BJ (cell line): ENCODE measurements around the gene MAD2L1BP. TPM values are rescaled to one million over a fixed set of nuclear protein-coding genes. Genes with fewer than 3 reads are reported as not detected.
A peak's percentile ranks its signal among the peaks of the same experiment; 100 is the strongest.

Experiments used
- CTCF ChIA-PET: fragments of 350-600 bp; formaldehyde crosslinking; extraction: SDS; loops from one replicate; lab custom pipeline; 2021; ENCODE audit warnings: antibody characterized with exemption, inconsistent platforms; lab: Yijun Ruan, JAX
- POLR2A ChIA-PET: fragments of 300-600 bp; sonication (Branson Sonifier 250); formaldehyde crosslinking; extraction: SDS; loops from one replicate; lab custom pipeline; 2021; ENCODE audit warnings: antibody characterized with exemption; lab: Charles Lee
- DNase-seq: peaks from one replicate; pipeline ENCODE4 v3.0.0-alpha.2; 2011; ENCODE audit warnings: low read depth
- H3K27me3 ChIP-seq: 2 replicates; pipeline ENCODE4 v1.6.0; 2011; ENCODE audit warnings: low read length; ENCODE audit not compliant: control insufficient read depth, insufficient read depth
- H3K36me3 ChIP-seq: 2 replicates; pipeline ENCODE4 v1.5.1; 2011; ENCODE audit warnings: low read length; ENCODE audit not compliant: control insufficient read depth, insufficient read depth
- H3K4me3 ChIP-seq: 2 replicates; pipeline ENCODE4 v1.5.1; 2011; ENCODE audit warnings: low read depth, mild to moderate bottlenecking, control low read depth, low read length
- polyA plus RNA-seq: library from polyadenylated mRNA; depleted of rRNA; stranded (reverse); fragments of >200 nt; gene quantifications from 2 replicates; pipeline ENCODE4 v1.2.3, GENCODE V29; 2011
- TF ChIP-seq, protein P1 (sequence below): IDR thresholded peaks from 2 replicates; pipeline ENCODE4 v1.5.1; 2011; ENCODE audit warnings: low read depth, mild to moderate bottlenecking, control low read depth, inconsistent platforms, low read length, moderate library complexity; ENCODE audit not compliant: insufficient read depth

Gene MAD2L1BP
- polyA plus RNA-seq, 1 experiment, result 39.3 TPM

DNA sequence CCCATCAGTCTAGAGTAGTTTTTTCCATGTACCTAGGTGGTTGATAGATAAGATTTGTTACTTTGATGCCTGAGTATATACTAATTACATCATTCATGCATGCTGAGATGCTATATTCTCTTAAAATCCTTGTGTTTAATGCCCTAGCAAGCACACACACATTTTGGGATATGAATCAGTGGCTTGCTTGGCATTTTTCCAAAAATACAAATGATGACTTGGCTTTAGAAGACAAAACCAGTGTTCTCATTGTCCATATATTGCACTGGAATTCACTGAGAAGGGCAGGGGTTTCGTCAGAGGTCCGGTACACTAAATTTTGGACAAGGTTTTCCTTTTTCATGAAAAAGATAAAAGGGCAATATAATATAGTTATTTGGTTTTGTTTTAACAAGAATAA lies 31.5 kb upstream of the MAD2L1BP start:
- CTCF ChIA-PET, result interaction anchor here (0.7 kb wide), 1 partner anchor 173 kb away, joined by 3 read pairs; no protein-coding TSS in a partner anchor
- no peaks in the 10 kb centered on the region for H3K27me3 ChIP-seq
- TF ChIP-seq, protein P1, sequence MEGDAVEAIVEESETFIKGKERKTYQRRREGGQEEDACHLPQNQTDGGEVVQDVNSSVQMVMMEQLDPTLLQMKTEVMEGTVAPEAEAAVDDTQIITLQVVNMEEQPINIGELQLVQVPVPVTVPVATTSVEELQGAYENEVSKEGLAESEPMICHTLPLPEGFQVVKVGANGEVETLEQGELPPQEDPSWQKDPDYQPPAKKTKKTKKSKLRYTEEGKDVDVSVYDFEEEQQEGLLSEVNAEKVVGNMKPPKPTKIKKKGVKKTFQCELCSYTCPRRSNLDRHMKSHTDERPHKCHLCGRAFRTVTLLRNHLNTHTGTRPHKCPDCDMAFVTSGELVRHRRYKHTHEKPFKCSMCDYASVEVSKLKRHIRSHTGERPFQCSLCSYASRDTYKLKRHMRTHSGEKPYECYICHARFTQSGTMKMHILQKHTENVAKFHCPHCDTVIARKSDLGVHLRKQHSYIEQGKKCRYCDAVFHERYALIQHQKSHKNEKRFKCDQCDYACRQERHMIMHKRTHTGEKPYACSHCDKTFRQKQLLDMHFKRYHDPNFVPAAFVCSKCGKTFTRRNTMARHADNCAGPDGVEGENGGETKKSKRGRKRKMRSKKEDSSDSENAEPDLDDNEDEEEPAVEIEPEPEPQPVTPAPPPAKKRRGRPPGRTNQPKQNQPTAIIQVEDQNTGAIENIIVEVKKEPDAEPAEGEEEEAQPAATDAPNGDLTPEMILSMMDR, result no peak
- peaks cover 3% of the 10 kb centered on the region; the same call in 1 of the 2 replicates for H3K36me3 ChIP-seq
- no peak for DNase-seq
- no peak overlapping the region for H3K4me3 ChIP-seq
- POLR2A ChIA-PET, result no interaction called here

DNA sequence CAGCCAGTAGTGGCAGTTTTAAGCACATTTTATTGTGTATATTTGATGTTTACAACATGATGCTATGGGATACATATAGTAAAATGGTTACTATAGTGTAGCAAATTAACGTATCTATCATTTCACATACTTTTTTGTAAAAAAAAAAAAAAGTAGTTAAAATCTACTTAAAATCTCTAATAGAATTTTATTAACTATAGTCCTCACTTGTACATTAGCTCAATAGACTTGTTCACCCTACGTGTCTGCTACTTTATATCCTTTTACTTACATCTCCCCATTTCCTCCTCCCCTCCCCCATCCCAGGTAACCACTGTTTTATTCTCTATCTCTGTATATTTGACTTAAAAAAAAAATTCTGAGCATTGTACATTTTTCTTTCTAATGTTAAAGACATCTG lies 29.6 kb upstream of the MAD2L1BP start:
- Histone ChIP-seq H3K36me3 (peaks cover 6% of the 10 kb centered on the region), H3K4me3 (no peak overlapping the region), H3K27me3 (no peaks in the 10 kb centered on the region)
- DNase-seq, result no peak
- TF ChIP-seq, protein P1, result no peak
- CTCF ChIA-PET, result interaction anchor here (0.6 to 3.7 kb wide), 5 partner anchors 9 to 346 kb away, joined by 3 to 20 read pairs (median 4); partner anchors contain the start of gene VEGFA
- POLR2A ChIA-PET, result no interaction called here

DNA sequence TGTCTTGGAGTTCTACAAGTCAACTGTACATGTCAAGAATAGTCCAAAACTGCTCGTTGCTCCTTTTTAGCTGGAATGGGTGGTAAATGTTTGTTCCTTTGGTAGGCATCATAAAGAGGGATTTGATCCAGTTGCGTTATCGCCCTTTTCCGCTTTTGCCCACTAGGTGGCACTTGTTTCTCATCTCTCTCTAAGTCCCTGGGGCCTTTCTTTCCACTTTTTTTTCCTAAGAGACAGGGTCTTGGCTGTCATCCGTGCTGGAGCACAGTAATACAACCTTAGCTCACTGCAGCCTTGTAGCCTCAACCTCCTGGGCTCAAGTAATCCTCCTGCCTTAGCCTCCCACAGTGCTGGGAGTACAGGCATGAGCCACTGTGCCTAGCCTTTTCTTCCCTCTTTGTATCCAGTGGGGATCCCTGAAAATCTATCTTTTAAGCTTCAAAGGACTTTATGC lies 27.3 kb upstream of the MAD2L1BP start:
- H3K27me3 ChIP-seq, result no peaks in the 10 kb centered on the region
- ChIA-PET CTCF (interaction anchor here (0.6 to 3.7 kb wide), 22 partner anchors 9 to 470 kb away, joined by 3 to 21 read pairs (median 6); partner anchors contain the start of genes GTPBP2, MAD2L1BP, RSPH9 and VEGFA), POLR2A (no interaction called here)
- peaks cover 6% of the 10 kb centered on the region for H3K36me3 ChIP-seq
- H3K4me3 ChIP-seq, result no peak overlapping the region
- DNase-seq, result no peak
- TF ChIP-seq, protein P1, result peak; percentile 85

DNA sequence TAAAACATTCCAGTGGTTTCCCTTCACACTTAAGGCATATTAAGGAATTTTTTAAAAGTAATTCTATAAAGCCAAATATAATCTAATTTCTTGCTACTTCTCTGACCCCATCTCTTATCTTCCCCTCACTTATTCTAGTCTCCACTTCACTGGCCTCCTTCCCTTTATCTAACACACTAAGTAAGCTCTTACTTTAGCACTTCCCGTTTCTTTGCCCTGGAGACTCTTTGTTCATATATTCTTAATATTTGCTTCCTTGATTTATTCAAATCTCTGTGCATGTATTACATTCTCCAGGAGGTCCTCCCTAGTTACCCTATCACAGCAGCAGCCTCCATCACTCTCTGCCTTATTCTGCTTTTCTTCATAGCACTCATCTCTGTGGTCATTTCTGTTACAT lies 26.8 kb upstream of the MAD2L1BP start:
- POLR2A ChIA-PET, result no interaction called here
- TF ChIP-seq, protein P1, result no peak
- no peak for DNase-seq
- no peaks in the 10 kb centered on the region for H3K27me3 ChIP-seq
- no peak overlapping the region for H3K4me3 ChIP-seq
- CTCF ChIA-PET, result interaction anchor here (0.6 to 3.7 kb wide), 22 partner anchors 9 to 470 kb away, joined by 3 to 21 read pairs (median 6); partner anchors contain the start of genes GTPBP2, MAD2L1BP, RSPH9 and VEGFA
- peaks cover 6% of the 10 kb centered on the region for H3K36me3 ChIP-seq

DNA sequence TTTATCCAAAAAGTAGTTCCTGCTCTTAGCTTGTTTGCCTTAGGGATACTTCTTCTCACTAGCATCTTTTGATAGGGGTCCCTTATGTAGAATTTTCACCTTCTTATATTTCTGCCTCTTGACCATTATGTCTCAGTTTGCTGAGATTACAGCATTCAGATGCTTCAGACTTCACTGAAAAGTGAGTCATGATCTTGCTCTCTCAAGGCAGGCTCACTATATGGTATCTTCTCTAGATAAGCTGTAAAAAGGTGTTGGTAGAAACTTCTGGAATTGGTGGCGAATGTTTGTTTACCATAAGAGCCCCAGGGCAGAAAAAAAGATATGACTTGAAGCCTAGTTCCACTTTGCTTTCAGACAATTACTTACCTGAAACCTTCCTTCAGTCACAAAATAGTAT lies 26.2 kb upstream of the MAD2L1BP start:
- Histone ChIP-seq H3K4me3 (no peak overlapping the region), H3K36me3 (peaks cover 9% of the 10 kb centered on the region), H3K27me3 (no peaks in the 10 kb centered on the region)
- no peak for DNase-seq
- POLR2A ChIA-PET, result no interaction called here
- TF ChIP-seq, protein P1, result no peak
- CTCF ChIA-PET, result interaction anchor here (1.3 to 3.7 kb wide), 10 partner anchors 11 to 469 kb away, joined by 3 to 21 read pairs (median 12); partner anchors contain the start of gene VEGFA
